MM.1S (cell line): ENCODE data around the gene PTCD2.

Experiments
- DNase-seq: peaks from one replicate; pipeline ENCODE4 v3.0.0-alpha.2; 2015
- H2AFZ ChIP-seq: fragments of 300-600 bp; sonication (generic); 2 replicates; pipeline ENCODE4 v1.6.0; 2016; ENCODE audit warnings: antibody characterized with exemption, low read length
- H3F3A ChIP-seq: fragments of 300-600 bp; sonication (generic); 2 replicates; pipeline ENCODE4 v1.6.1; 2016; ENCODE audit warnings: mild to moderate bottlenecking, antibody characterized with exemption, low read length, moderate library complexity, mixed read lengths; ENCODE audit not compliant: insufficient read depth
- H3K27ac ChIP-seq: fragments of 300-600 bp; sonication (generic); 2 replicates; pipeline ENCODE4 v1.5.1; 2016; ENCODE audit warnings: mild to moderate bottlenecking, low read length
- H3K27me3 ChIP-seq: fragments of 300-600 bp; sonication (generic); replicated peaks from 2 replicates; pipeline ENCODE4 v1.6.0; 2016; ENCODE audit warnings: low read length; ENCODE audit not compliant: insufficient read depth
- H3K36me3 ChIP-seq: fragments of 300-600 bp; sonication (generic); replicated peaks from 2 replicates; pipeline ENCODE4 v1.6.1; 2016; ENCODE audit warnings: mild to moderate bottlenecking, low read length, mixed read lengths; ENCODE audit not compliant: insufficient read depth
- H3K4me1 ChIP-seq: fragments of 300-600 bp; sonication (generic); 2 replicates; pipeline ENCODE4 v1.6.1; 2016; ENCODE audit warnings: low read length, mixed read lengths
- H3K4me2 ChIP-seq: fragments of 300-600 bp; sonication (generic); 2 replicates; pipeline ENCODE4 v1.6.0; 2016; ENCODE audit warnings: low read depth, low read length
- H3K4me3 ChIP-seq: fragments of 300-600 bp; sonication (generic); 2 replicates; pipeline ENCODE4 v1.5.1; 2016; ENCODE audit warnings: low read length, mixed read lengths
- H3K79me2 ChIP-seq: fragments of 300-600 bp; sonication (generic); 2 replicates; pipeline ENCODE4 v1.6.1; 2016; ENCODE audit warnings: mixed run types, low read length, mixed read lengths
- H3K9ac ChIP-seq: fragments of 300-600 bp; sonication (generic); 2 replicates; pipeline ENCODE4 v1.6.1; 2016; ENCODE audit warnings: low read length, mixed read lengths
- H3K9me2 ChIP-seq: fragments of 300-600 bp; sonication (generic); replicated peaks from 2 replicates; pipeline ENCODE4 v1.6.1; 2016; ENCODE audit warnings: mild to moderate bottlenecking, low read length, mixed read lengths; ENCODE audit not compliant: insufficient read depth
- H3K9me3 ChIP-seq: fragments of 300-600 bp; sonication (generic); replicated peaks from 2 replicates; pipeline ENCODE4 v1.6.1; 2016; ENCODE audit warnings: mild to moderate bottlenecking, low read length, mixed read lengths; ENCODE audit not compliant: insufficient read depth
- H4K20me1 ChIP-seq: fragments of 300-600 bp; sonication (generic); 2 replicates; pipeline ENCODE4 v1.6.1; 2016; ENCODE audit warnings: mild to moderate bottlenecking, low read length, moderate library complexity, mixed read lengths; ENCODE audit not compliant: insufficient read depth
- CTCF ChIP-seq: fragments of 300-600 bp; sonication (generic); IDR thresholded peaks from 2 replicates; pipeline ENCODE4 v1.5.1; 2016; ENCODE audit warnings: antibody characterized with exemption, low read length, mixed read lengths
- EZH2 ChIP-seq: fragments of 300-600 bp; sonication (generic); optimal IDR thresholded peaks from 2 replicates; pipeline ENCODE3; 2017; ENCODE audit warnings: low read depth, mild to moderate bottlenecking, antibody characterized with exemption, low read length, mixed read lengths
- EZH2phosphoT487 ChIP-seq: fragments of 300-600 bp; sonication (generic); IDR thresholded peaks from 2 replicates; pipeline ENCODE4 v1.6.1; 2018; ENCODE audit warnings: antibody characterized with exemption, low read length

The PTCD2 gene

DNA sequence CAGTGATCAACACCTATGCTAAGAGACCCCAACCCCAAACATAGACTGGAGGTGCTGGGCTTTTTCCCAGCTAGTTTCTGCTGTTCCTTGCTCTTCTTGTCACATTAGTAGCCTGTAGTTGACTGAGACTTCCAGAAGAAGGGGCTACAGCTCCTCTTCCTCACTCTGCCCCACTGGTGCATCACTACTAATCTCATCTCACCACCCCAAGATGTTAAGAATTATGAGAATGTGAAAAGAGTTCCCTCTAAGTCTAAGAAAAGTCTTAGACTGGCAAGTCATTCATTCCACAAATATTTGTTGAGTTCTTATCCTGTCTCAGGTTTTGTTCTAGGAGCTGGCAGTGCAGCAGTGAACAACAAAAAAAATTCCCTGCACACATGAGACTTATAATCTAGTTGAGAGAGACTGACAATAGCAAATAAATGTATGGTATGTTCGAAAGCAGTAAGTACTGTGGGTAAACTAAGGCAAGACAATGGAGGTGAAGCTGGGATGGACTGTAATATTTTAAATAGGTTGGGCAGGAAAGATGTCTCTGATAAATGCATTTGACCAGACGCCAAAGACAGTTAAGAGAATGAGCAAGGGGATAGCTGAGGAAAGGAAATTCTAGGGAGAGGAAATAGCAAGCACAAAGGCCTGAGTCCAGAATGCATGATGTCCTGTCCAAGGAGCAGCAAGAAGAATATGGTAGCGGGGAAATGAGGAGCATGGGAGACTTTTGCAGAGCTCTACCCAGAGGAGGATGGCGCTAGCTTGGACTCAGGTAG is 92.3 kb downstream of the PTCD2 start:
- Histone ChIP-seq H3K9ac (no peak overlapping the region), H3K9me3 (no peaks in the 10 kb centered on the region), H3K4me1 (peaks cover 4% of the 10 kb centered on the region; the same call in 1 of the 2 replicates), H3K9me2 (no peaks in the 10 kb centered on the region), H3K79me2 (no peaks in the 10 kb centered on the region), H3K4me3 (no peak overlapping the region), H3K27ac (no peak overlapping the region), H4K20me1 (no peaks in the 10 kb centered on the region), H3K4me2 (no peak overlapping the region), H3K36me3 (no peaks in the 10 kb centered on the region), H3K27me3 (no peaks in the 10 kb centered on the region), H3F3A (no peaks in the 10 kb centered on the region), H2AFZ (no peak overlapping the region)
- TF ChIP-seq CTCF (no peak), EZH2phosphoT487 (no peak), EZH2 (no peak)
- DNase-seq, result no peak

DNA sequence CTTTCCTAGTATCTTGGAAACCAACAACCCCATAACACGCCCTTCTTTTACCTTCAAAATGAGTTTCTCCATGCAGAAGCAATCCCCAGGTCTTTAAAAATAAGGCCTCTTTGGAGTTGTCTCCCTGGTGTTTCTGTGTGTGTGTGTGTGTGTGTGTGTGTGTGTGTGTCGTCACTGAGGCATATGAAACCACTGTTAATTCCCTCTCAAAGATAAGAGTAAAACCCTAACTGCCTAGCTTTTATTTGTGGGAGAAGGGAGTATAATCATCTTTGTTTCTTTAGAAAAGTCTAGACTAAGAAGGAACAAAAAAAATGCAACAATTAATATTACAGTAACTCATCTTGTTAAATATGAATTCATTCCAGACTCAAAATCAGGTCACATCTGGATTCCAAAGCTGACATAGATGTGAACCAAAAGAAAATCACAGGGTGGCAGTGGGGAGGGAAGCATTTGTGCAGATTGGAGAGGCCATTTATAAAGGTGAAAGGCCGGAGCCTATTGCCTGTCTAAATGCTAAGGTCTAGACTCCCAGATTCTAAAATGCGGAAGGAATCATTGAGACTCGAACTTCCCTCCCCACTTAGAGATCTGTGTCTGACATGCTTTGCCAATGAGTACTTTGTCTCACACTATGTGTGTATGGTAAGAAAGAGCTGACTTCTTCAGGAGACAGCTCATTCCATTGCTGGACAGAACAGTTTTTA is 95.6 kb downstream of the PTCD2 start:
- no peak overlapping the region for H3K4me2 ChIP-seq
- H4K20me1 ChIP-seq, result no peaks in the 10 kb centered on the region
- no peaks in the 10 kb centered on the region for H3K9me3 ChIP-seq
- H3K4me1 ChIP-seq, result no peaks in the 10 kb centered on the region
- TF ChIP-seq EZH2phosphoT487 (no peak), CTCF (no peak)
- no peaks in the 10 kb centered on the region for H3K27me3 ChIP-seq
- no peaks in the 10 kb centered on the region for H3K79me2 ChIP-seq
- H3K36me3 ChIP-seq, result no peaks in the 10 kb centered on the region
- H3F3A ChIP-seq, result no peaks in the 10 kb centered on the region
- no peak for DNase-seq
- H3K4me3 ChIP-seq, result no peak overlapping the region
- H3K9me2 ChIP-seq, result no peaks in the 10 kb centered on the region
- H3K9ac ChIP-seq, result no peak overlapping the region
- no peak overlapping the region for H2AFZ ChIP-seq
- no peak overlapping the region for H3K27ac ChIP-seq

DNA sequence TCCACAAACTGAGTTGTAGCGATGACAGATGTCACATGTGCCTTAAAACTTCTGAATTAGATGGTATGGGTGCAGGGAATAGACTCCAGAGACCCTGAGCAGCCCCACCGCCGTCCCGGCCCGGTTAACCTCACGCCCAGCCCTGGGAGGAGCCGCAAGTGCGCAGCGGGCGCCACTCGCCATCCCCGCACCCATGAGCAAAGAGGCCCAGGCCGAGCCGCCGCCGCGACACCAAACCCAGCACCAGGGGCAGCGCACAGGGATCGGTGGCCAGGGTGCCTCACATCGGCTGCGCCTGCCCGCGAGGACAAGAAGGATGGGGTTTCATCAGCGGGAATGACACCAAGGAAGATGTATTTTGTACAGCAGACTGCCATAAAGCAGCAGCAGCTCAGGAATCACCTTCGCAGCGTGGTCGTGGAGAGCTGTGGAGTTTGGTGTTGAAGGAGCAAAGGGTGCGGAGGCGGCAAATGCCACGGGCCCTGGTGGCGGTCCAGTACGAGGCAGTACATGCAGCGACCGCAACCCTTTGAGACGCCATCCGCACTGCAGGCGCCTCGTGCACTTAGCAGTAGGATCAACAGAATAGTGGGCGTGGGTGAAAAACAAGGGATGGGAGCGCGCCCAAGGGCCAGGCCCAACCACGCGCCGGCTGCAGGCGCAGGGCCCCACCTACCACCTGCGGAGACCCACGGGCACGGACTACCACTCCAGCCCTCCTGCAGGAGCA is 97.3 kb downstream of the PTCD2 start:
- TF ChIP-seq CTCF, result no peak
- no peak for TF ChIP-seq EZH2phosphoT487
- no peak for TF ChIP-seq EZH2
- no peaks in the 10 kb centered on the region for H3K9me3 ChIP-seq
- H3K9ac ChIP-seq, result no peak overlapping the region
- H3K79me2 ChIP-seq, result no peaks in the 10 kb centered on the region
- no peaks in the 10 kb centered on the region for H3K27me3 ChIP-seq
- H3K27ac ChIP-seq, result no peak overlapping the region
- DNase-seq, result no peak
- no peaks in the 10 kb centered on the region for H3K4me1 ChIP-seq
- H4K20me1 ChIP-seq, result no peaks in the 10 kb centered on the region
- H3K36me3 ChIP-seq, result no peaks in the 10 kb centered on the region
- no peak overlapping the region for H3K4me3 ChIP-seq
- no peaks in the 10 kb centered on the region for H3K9me2 ChIP-seq
- no peak overlapping the region for H3K4me2 ChIP-seq
- no peak overlapping the region for H2AFZ ChIP-seq
- H3F3A ChIP-seq, result no peaks in the 10 kb centered on the region
